ENCODE results near the gene PKD1L1. TPM values are rescaled to one million over a fixed set of nuclear protein-coding genes. Genes with fewer than 3 reads are reported as not detected.

PKD1L1 gene
- total and polyA plus RNA-seq, 4 donors: 0.26 to 1.1 (median 0.55) TPM

- H3K27me3 ChIP-seq (ENCODE audit: control insufficient read depth in 3 of 3, insufficient read depth in 3 of 3, low read length in 2 of 3): no peaks in the 10 kb centered on the region
These were observed 223.1 kb downstream of the PKD1L1 start for GRCh38 chr7:47725031-47725780.

More at GRCh38 chr7:47725031-47725780, 223.1 kb downstream of the PKD1L1 start:
- TF ChIP-seq CTCF (IDR thresholded peaks at IDR 0.05; ENCODE audit: control extremely low read depth, extremely low read depth): no peak
- H3K36me3 ChIP-seq (ENCODE audit: control insufficient read depth in 4 of 4, insufficient read depth in 4 of 4, low read length in 4 of 4): no peaks in the 10 kb centered on the region
- H3K4me1 ChIP-seq (ENCODE audit: control insufficient read depth in 5 of 5, insufficient read depth in 5 of 5, low read length in 5 of 5): peaks cover 0 to 18% (median 4%) of the 10 kb centered on the region in 5 donors
- no peak overlapping the region for H3K9ac ChIP-seq (ENCODE audit: insufficient read depth in 1 of 2, low read length in 2 of 2)
- no peak overlapping the region for H3K27ac ChIP-seq (ENCODE audit: low read depth in 1 of 2, low read length in 1 of 2)
- no peak for DNase-seq
- H3K9me3 ChIP-seq (ENCODE audit: control insufficient read depth in 4 of 4, insufficient read depth in 3 of 4, low read length in 3 of 4): no peaks in the 10 kb centered on the region
- ATAC-seq (ENCODE audit: insufficient read depth, low FRiP score): no peak
- H3K4me3 ChIP-seq: no peak overlapping the region
- WGBS, 2 donors: 63 to 88% methylated on average over 4 of the region's 4 CpGs

Other genes with a start within 250 kb of the PKD1L1 start
- 10 to 100 TPM; 26.5 to 33.9 TPM for gene HUS1, start 31.1 kb upstream of the PKD1L1 start, total RNA-seq
- gene HUS1, start 31.1 kb upstream of the PKD1L1 start, polyA plus RNA-seq: 10 to 100 TPM; 10.3 to 12.1 TPM
- not detected for gene SUN3, start 80.6 kb upstream of the PKD1L1 start, total RNA-seq
- gene SUN3, start 80.6 kb upstream of the PKD1L1 start, polyA plus RNA-seq: under 1 TPM; 0.18 to 0.53 TPM
- gene C7orf57, start 87.1 kb upstream of the PKD1L1 start, total RNA-seq: 10 to 100 TPM in 1 of 2 donors, 1 to 10 TPM in 1; 9.4 to 14.5 TPM
- gene C7orf57, start 87.1 kb upstream of the PKD1L1 start, polyA plus RNA-seq: 1 to 10 TPM; 1.6 to 2.3 TPM
- 10 to 100 TPM in 1 of 2 donors, 1 to 10 TPM in 1; 6.1 to 96.5 TPM for gene UPP1, start 140.8 kb upstream of the PKD1L1 start, total RNA-seq
- gene UPP1, start 140.8 kb upstream of the PKD1L1 start, polyA plus RNA-seq: 100 to 1,000 TPM in 1 of 2 donors, 10 to 100 TPM in 1; 69.2 to 282 TPM
- gene ABCA13, start 223.0 kb upstream of the PKD1L1 start, total RNA-seq: 10 to 100 TPM in 1 of 2 donors, 1 to 10 TPM in 1; 5.1 to 23.2 TPM
- 1 to 10 TPM; 1.2 to 1.9 TPM for gene ABCA13, start 223.0 kb upstream of the PKD1L1 start, polyA plus RNA-seq

Measured in lung (tissue), 12 donors.